ENCODE measurements around the gene CDKN1B. TPM values are rescaled to one million over a fixed set of nuclear protein-coding genes. Genes with fewer than 3 reads are reported as not detected.

Gene CDKN1B
- total RNA-seq, 1 experiment from 2014 or later = 25.9 TPM

DNA sequence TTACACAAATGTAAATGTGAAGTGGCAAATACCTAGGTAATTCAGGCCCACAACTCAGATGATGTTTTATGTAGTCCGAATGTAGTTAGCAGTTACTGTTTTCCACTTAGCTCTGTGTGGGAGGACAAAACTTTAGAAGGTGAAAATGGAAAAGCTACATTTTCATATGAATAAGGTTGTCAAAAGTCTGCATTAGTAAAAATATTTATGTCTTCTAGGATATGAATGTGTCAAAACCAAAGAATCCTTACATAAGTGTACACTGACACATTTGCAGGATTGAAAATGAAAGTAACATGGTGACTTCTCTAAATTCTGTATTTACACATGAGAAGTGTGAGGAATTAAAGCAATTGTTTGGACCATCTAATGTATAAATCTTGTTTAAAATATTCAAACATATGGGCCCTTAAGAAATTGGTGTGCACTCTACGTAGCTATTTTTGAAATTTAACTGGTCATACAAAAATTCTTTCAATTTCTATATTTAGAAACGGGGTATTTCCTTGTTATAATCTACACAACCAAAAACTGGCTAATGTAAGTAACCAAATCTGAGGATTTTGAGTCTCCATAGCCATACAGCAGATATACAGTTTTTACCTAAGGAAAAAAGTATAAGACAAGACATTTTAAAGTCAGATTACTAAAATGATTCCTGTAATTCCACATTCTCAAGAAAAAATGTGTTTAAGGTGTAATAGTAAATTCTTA, 5.4 kb downstream of the CDKN1B start:
- BruUV-seq (replicated peaks) = no TSS peak
- Histone ChIP-seq H3K4me3 (ENCODE audit: low read depth in 2 of 2, low read length in 2 of 2) (peak overlapping the region; percentile 63 to 68), H3K9me3 (ENCODE audit: control insufficient read depth, insufficient read depth, low read depth, low read length) (no peaks in the 10 kb centered on the region), H3K27me3 (ENCODE audit: control insufficient read depth, insufficient read depth, low read length) (no peaks in the 10 kb centered on the region), H3K27ac (ENCODE audit: low read length) (peak overlapping the region; percentile 96), H3K36me3 (ENCODE audit: control insufficient read depth, insufficient read depth, low read length) (peaks cover 11% of the 10 kb centered on the region), H3K4me1 (ENCODE audit: control insufficient read depth, insufficient read depth, low read length) (peaks cover 21% of the 10 kb centered on the region)
- TF ChIP-seq, protein P1, sequence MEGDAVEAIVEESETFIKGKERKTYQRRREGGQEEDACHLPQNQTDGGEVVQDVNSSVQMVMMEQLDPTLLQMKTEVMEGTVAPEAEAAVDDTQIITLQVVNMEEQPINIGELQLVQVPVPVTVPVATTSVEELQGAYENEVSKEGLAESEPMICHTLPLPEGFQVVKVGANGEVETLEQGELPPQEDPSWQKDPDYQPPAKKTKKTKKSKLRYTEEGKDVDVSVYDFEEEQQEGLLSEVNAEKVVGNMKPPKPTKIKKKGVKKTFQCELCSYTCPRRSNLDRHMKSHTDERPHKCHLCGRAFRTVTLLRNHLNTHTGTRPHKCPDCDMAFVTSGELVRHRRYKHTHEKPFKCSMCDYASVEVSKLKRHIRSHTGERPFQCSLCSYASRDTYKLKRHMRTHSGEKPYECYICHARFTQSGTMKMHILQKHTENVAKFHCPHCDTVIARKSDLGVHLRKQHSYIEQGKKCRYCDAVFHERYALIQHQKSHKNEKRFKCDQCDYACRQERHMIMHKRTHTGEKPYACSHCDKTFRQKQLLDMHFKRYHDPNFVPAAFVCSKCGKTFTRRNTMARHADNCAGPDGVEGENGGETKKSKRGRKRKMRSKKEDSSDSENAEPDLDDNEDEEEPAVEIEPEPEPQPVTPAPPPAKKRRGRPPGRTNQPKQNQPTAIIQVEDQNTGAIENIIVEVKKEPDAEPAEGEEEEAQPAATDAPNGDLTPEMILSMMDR (IDR thresholded peaks at IDR 0.05) = no peak
- TF ChIP-seq TCF7L2 (IDR thresholded peaks at IDR 0.05; ENCODE audit: low read depth, low read length) = no peak
- TF ChIP-seq POLR2AphosphoS5 (IDR thresholded peaks at IDR 0.05; ENCODE audit: low read depth, low read length) = 0 out of 2 replicates have a peak, but pooled peaks have one; percentile 19
- TF ChIP-seq, protein P2, sequence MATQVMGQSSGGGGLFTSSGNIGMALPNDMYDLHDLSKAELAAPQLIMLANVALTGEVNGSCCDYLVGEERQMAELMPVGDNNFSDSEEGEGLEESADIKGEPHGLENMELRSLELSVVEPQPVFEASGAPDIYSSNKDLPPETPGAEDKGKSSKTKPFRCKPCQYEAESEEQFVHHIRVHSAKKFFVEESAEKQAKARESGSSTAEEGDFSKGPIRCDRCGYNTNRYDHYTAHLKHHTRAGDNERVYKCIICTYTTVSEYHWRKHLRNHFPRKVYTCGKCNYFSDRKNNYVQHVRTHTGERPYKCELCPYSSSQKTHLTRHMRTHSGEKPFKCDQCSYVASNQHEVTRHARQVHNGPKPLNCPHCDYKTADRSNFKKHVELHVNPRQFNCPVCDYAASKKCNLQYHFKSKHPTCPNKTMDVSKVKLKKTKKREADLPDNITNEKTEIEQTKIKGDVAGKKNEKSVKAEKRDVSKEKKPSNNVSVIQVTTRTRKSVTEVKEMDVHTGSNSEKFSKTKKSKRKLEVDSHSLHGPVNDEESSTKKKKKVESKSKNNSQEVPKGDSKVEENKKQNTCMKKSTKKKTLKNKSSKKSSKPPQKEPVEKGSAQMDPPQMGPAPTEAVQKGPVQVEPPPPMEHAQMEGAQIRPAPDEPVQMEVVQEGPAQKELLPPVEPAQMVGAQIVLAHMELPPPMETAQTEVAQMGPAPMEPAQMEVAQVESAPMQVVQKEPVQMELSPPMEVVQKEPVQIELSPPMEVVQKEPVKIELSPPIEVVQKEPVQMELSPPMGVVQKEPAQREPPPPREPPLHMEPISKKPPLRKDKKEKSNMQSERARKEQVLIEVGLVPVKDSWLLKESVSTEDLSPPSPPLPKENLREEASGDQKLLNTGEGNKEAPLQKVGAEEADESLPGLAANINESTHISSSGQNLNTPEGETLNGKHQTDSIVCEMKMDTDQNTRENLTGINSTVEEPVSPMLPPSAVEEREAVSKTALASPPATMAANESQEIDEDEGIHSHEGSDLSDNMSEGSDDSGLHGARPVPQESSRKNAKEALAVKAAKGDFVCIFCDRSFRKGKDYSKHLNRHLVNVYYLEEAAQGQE (IDR thresholded peaks at IDR 0.05; ENCODE audit: insufficient read depth in 1 of 2, low read depth in 2 of 2, low read length in 1 of 2) = no peak
- no peak for DNase-seq (ENCODE audit: low read depth, low spot score)
- in situ Hi-C loops (cut with HindIII; ENCODE audit: low pct_unique_long_range_greater_than_20kb, low sequenced_read_pairs) = no loop called here
- ChIA-PET POLR2A (interaction anchor here (0.5 to 0.6 kb wide), 2 partner anchors 65 to 112 kb away, joined by 3 to 16 read pairs; no protein-coding TSS in a partner anchor), CTCF (no interaction called here)
- intact Hi-C loops (cut with micrococcal nuclease; ENCODE audit: unreplicated experiment) = no loop called here
- ATAC-seq = no peak

DNA sequence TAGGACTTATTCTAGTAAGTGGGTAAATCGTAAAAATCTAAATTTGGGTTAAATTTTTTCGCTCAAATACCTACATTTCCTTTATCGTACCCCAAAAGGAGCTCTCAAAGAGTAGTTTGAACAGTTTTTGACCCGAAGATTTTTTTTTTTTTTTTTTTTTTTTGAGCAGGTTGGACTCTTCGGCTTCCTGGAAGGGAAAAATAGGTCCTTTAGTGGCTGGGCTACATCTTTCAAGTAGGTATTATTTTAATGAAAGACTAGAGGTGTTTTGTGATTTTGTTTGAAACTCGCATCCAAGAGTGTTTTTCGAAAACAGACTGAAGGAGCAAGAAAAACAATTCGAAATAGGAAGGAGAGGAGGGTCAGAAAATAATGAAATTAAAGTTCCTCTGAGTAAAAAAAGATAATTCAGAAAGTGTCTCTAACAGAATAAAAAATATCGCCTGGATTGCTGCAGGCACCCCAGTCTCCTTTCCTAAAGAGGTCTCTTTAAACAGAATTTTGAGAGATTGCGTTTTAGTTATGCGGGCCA, 6.0 kb downstream of the CDKN1B start:
- ATAC-seq = no peak
- POLR2A ChIA-PET = interaction anchor here (0.6 kb wide), 2 partner anchors 39 to 65 kb away, joined by 3 to 16 read pairs; no protein-coding TSS in a partner anchor
- DNase-seq (ENCODE audit: low read depth, low spot score) = no peak
- in situ Hi-C loops (cut with HindIII; ENCODE audit: low pct_unique_long_range_greater_than_20kb, low sequenced_read_pairs) = no loop called here
- Histone ChIP-seq H3K4me1 (ENCODE audit: control insufficient read depth, insufficient read depth, low read length) (peaks cover 28% of the 10 kb centered on the region), H3K36me3 (ENCODE audit: control insufficient read depth, insufficient read depth, low read length) (peaks cover 11% of the 10 kb centered on the region), H3K4me3 (ENCODE audit: low read depth in 2 of 2, low read length in 2 of 2) (peak overlapping the region; percentile 63 to 68), H3K27me3 (ENCODE audit: control insufficient read depth, insufficient read depth, low read length) (no peaks in the 10 kb centered on the region), H3K27ac (ENCODE audit: low read length) (peak overlapping the region; percentile 96), H3K9me3 (ENCODE audit: control insufficient read depth, insufficient read depth, low read depth, low read length) (no peaks in the 10 kb centered on the region)
- CTCF ChIA-PET = no interaction called here
- no peak for TF ChIP-seq TCF7L2 (IDR thresholded peaks at IDR 0.05; ENCODE audit: low read depth, low read length)
- TF ChIP-seq, protein P2 (IDR thresholded peaks at IDR 0.05; ENCODE audit: insufficient read depth in 1 of 2, low read depth in 2 of 2, low read length in 1 of 2) = no peak
- TF ChIP-seq, protein P1 (IDR thresholded peaks at IDR 0.05) = no peak
- no peak for TF ChIP-seq POLR2AphosphoS5 (IDR thresholded peaks at IDR 0.05; ENCODE audit: low read depth, low read length)
- TF ChIP-seq SIN3A (IDR thresholded peaks at IDR 0.05; ENCODE audit: borderline replicate concordance, insufficient read depth, low read depth, low read length) = no peak
- intact Hi-C loops (cut with micrococcal nuclease; ENCODE audit: unreplicated experiment) = no loop called here
- BruUV-seq (replicated peaks) = no TSS peak
